Mucosa of stomach (tissue), 1 donor: Measurements from ENCODE around the gene NR5A1.

Experiments used
- H3K27me3 ChIP-seq: one replicate; pipeline ENCODE4 v1.7.0; 2013; ENCODE audit warnings: mild to moderate bottlenecking, low read length; ENCODE audit not compliant: control insufficient read depth, insufficient read depth
- H3K36me3 ChIP-seq: one replicate; pipeline ENCODE4 v1.7.0; 2013; ENCODE audit warnings: low read length; ENCODE audit not compliant: control insufficient read depth, insufficient read depth
- H3K4me1 ChIP-seq: one replicate; pipeline ENCODE4 v1.7.0; 2013; ENCODE audit warnings: mild to moderate bottlenecking, low read length; ENCODE audit not compliant: control insufficient read depth, insufficient read depth
- H3K4me3 ChIP-seq: one replicate; pipeline ENCODE4 v1.7.0; 2013; ENCODE audit warnings: low read length
- H3K9ac ChIP-seq: one replicate; pipeline ENCODE4 v1.7.0; 2013; ENCODE audit warnings: mild to moderate bottlenecking, low read length, moderate library complexity
- H3K9me3 ChIP-seq: one replicate; pipeline ENCODE4 v1.7.0; 2013; ENCODE audit warnings: mild to moderate bottlenecking, low read length, moderate library complexity; ENCODE audit not compliant: control insufficient read depth
- donor health status: Pancreatic carcinoma.

The NR5A1 gene

DNA sequence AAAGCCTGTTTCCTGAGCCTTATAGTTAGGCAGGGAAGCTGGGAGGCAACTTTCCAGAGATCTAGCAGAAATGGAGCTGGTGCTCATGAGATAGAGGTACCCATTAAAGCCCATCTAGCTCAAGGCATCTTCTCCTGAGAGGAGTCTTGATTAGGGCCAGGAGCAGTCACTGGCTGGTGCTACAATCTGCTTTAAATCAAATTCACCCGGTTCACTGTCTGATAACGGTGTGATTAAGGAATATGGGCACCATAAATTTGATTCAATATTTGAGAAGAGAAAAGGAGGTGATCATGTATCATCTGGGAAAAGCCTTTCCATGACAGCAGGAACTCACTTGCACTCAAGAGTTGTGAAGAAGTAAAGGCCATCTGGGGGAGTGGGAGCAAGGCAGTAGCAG lies 23.9 kb upstream of the NR5A1 start:
- Histone ChIP-seq H3K4me3 (no peak overlapping the region), H3K36me3 (no peaks in the 10 kb centered on the region), H3K4me1 (no peaks in the 10 kb centered on the region), H3K9me3 (no peaks in the 10 kb centered on the region), H3K9ac (no peak overlapping the region), H3K27me3 (no peaks in the 10 kb centered on the region)

DNA sequence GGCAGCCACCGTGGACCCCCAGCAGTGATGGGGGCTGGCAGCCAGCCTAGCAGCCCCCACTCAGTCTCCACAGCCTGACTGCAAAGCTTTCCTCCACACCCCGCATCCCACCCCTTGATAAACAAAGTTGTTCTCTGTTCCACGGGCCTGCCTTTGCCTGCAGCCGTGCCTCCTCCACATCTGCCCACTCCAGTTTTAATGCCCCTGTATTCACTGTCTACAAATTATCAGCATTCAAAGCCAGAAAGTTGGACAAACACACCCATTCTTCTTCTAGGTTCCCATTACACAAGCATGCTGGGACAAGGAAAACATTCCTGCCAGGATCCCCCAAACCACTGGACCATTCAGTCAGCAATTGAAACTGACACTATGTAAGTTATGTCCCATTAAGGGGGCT lies 23.0 kb upstream of the NR5A1 start:
- H3K4me3 ChIP-seq: no peak overlapping the region
- H3K27me3 ChIP-seq: no peaks in the 10 kb centered on the region
- H3K9ac ChIP-seq: no peak overlapping the region
- H3K4me1 ChIP-seq: no peaks in the 10 kb centered on the region
- H3K9me3 ChIP-seq: no peaks in the 10 kb centered on the region
- no peaks in the 10 kb centered on the region for H3K36me3 ChIP-seq

DNA sequence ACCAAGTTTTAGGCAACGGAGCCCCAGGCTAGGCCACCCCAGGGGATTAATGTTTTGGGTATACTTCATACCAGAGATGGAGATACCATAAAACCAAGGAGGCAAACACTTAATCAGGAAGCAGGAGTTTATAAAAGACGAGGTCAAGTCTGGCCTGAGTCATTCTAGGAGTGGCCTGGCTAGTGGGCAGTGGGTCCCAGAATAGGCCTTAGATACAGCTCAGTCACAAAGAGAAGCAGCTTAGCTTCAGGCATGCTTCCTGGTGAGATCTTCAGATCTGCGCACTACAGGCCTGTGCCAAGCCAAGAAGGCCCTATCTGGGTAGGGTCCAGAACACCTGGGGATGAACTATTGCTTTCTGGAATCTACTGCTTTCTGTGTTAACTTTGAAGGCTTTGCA lies 20.6 kb upstream of the NR5A1 start:
- H3K36me3 ChIP-seq: no peaks in the 10 kb centered on the region
- no peaks in the 10 kb centered on the region for H3K9me3 ChIP-seq
- no peak overlapping the region for H3K9ac ChIP-seq
- no peaks in the 10 kb centered on the region for H3K27me3 ChIP-seq
- no peaks in the 10 kb centered on the region for H3K4me1 ChIP-seq
- no peak overlapping the region for H3K4me3 ChIP-seq

DNA sequence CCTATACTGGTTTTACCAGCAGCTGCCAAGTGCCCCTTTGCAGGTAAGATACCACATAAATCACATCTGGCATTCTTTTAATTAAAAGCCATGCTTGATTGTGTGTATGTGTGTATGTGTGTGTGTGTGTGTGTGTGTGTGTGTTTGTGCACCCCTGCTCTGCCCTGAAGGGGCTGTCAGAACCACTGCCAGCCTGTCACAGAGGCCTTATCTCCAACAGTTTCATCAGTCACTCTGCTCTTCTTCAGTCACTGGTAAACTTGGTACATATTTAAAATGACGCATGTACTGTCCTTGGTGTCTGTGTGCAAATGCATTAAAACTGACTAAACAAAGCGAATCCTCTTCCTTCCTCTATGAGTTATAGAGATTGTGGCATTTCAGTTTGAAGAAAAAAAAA lies 19.0 kb upstream of the NR5A1 start:
- no peak overlapping the region for H3K9ac ChIP-seq
- H3K27me3 ChIP-seq: no peaks in the 10 kb centered on the region
- no peaks in the 10 kb centered on the region for H3K4me1 ChIP-seq
- no peaks in the 10 kb centered on the region for H3K36me3 ChIP-seq
- H3K9me3 ChIP-seq: no peaks in the 10 kb centered on the region
- H3K4me3 ChIP-seq: no peak overlapping the region

DNA sequence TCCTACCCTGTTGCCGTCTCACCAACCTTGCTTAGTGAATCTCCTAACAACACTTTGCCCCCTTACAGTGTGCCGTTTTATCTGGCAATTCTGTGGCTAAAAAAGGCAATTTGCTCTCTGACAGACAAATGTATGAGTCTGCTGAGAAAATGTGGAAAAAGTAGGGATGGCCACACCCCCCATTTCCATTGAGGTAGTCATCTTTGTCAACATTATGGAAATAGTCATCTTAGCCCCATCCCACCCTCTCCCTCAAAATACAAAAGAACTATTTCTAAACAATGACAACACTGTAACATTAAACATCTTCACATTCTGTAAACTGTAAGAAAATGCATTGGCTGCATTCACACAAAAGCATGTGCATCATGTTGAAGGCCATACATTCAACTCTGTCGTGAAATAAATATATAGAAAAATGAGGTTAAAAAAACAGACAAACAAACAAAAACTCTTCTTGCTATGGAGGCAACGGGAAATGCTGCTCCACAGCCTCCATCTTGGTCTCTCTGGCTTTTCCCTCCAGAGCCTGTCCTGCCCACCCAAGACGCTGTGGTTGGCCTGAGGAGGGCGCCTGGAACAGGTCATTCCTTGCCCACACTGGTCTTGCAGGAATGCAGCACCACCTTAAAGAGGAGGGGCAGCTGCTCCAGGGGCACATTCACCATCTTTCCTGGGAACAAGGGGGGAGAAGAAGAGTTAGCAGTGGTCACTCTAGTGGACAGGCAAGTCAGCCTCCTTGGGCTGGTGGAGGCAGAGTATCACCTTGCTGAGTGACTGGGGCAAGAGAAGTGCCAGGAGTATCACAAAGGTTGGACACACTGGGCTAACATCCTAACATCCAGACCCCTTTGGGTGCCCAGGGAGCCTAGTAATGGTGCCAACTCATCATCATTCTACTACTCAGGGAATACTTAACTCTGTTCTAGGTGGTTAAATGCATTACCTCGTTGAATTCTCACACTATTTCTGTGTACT lies 15.2 kb upstream of the NR5A1 start:
- Histone ChIP-seq H3K36me3 (no peaks in the 10 kb centered on the region), H3K9me3 (no peaks in the 10 kb centered on the region), H3K4me3 (no peak overlapping the region), H3K9ac (no peak overlapping the region), H3K27me3 (no peaks in the 10 kb centered on the region), H3K4me1 (no peaks in the 10 kb centered on the region)

DNA sequence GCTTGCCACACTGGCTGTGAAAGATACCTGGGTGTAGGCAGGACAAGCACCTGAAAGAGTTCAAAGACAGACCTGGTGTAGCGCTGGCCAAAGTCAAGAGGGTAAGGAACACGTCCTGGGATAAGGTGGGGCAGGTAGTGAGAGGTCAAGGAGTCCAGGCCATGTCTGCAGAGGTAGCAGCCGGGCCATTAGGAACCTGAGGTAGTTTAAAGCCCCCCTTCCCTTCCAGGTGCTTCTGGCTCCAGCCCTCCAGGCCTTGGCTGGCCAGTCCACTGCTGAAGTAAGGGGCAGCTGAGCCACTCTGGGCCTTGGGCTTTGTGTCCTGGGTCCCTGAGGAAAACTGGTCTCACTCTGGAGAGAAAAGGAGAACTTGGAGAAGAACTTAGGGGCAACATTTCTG lies 13.9 kb upstream of the NR5A1 start:
- Histone ChIP-seq H3K27me3 (no peaks in the 10 kb centered on the region), H3K4me1 (no peaks in the 10 kb centered on the region), H3K9me3 (no peaks in the 10 kb centered on the region), H3K36me3 (no peaks in the 10 kb centered on the region), H3K4me3 (no peak overlapping the region), H3K9ac (no peak overlapping the region)

DNA sequence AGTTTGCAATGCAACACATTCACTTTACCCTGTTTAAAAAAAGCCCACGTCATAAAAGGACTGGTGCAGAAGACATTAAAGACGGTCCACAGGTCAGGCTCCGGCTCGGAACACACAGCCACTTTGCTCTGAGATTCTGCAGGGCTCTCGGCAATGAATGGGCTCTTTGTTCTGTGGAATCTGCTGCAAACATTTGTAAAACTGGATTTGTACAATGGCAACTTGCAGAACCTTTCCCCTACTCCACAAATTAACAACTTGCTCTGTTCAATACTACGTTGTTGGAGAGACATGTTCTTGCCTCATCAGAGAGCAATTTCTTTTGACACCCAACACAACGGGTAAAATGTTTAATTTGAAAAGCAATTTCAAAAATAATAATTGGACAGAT lies 13.0 kb upstream of the NR5A1 start:
- Histone ChIP-seq H3K27me3 (no peaks in the 10 kb centered on the region), H3K4me1 (no peaks in the 10 kb centered on the region), H3K4me3 (no peak overlapping the region), H3K9me3 (no peaks in the 10 kb centered on the region), H3K9ac (no peak overlapping the region), H3K36me3 (no peaks in the 10 kb centered on the region)

DNA sequence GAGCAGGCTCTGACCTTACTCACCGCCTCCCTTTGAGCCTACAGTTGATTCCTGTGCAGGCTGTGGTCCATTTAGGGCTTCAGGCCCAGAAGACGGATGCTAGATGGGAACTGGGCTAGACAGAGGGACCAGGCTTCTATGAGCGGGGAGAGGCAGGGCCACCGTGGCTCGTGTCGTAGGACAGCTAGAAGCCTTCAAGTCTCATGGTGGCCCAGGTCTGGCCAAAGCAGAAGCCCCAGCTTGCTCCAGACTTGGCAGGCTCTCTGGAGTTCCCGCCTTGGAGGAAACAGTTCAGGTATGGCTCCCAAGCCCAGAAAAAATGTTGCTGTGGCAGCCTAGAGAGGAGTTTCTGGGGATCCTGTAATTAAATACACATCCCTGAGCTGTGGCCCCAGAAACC lies 10.9 kb upstream of the NR5A1 start:
- no peaks in the 10 kb centered on the region for H3K9me3 ChIP-seq
- no peaks in the 10 kb centered on the region for H3K4me1 ChIP-seq
- no peaks in the 10 kb centered on the region for H3K36me3 ChIP-seq
- no peak overlapping the region for H3K4me3 ChIP-seq
- peaks cover 7% of the 10 kb centered on the region for H3K27me3 ChIP-seq
- no peak overlapping the region for H3K9ac ChIP-seq

DNA sequence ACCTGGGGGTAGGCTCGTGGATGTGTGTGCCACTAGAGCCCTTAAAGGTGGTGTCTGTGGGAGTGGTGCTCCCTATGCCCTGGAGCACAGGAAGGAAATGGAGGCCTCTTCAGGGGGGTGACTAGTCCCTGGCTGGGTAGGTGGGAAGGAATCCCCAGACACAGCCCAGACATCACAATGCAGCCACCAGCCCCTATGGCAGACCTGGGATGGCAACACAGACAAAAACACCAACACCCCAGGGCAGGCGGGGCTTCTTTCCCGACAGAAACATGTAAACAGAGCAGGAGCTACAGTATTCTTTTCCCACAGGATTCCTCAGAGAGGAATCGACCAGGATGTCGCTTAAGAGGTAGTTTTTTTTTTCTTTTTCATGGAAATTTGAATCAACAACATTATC lies 10.4 kb upstream of the NR5A1 start:
- Histone ChIP-seq H3K4me3 (no peak overlapping the region), H3K9me3 (no peaks in the 10 kb centered on the region), H3K36me3 (no peaks in the 10 kb centered on the region), H3K9ac (no peak overlapping the region), H3K4me1 (no peaks in the 10 kb centered on the region), H3K27me3 (peaks cover 7% of the 10 kb centered on the region)

DNA sequence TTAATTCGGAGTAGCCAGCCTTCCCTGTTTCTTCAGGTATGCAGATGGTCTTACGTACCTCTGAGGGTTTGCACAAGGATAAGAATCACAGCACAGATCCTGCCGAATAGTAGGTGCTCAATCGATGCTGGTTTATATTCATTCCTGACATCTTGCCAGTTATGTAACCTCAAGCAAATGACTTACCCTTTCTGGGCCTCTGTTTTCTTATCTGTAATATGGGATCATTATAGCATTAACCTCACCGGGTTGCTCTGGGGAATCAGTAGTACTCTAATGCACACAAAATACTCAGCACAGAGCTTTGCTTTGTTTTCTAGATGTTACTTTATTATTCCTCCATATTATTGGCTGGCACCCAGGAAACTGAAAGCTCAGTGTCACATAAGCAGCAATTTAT lies 7.7 kb upstream of the NR5A1 start:
- Histone ChIP-seq H3K9ac (no peak overlapping the region), H3K4me3 (no peak overlapping the region), H3K36me3 (no peaks in the 10 kb centered on the region), H3K27me3 (peaks cover 11% of the 10 kb centered on the region), H3K4me1 (no peaks in the 10 kb centered on the region), H3K9me3 (no peaks in the 10 kb centered on the region)

DNA sequence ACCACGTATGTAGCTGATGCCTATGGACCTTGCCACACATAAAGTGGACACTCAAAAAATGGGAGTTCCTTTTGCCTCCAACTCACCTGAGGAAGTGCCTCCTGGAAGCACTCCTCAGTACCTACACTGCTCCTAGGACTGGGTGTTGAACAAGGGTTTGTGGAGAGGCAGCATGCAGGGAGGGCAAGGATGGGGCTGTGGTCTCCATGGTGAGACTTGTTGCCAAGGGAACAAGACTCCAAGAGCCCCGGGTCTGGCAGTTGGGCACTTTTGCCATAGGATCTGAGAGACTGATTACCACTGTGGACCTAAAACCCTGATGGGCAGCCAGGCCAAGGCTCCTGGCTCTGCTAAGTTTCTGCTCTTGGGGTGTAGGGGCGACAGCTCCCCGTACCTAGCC lies 6.9 kb upstream of the NR5A1 start:
- Histone ChIP-seq H3K36me3 (no peaks in the 10 kb centered on the region), H3K4me3 (no peak overlapping the region), H3K4me1 (no peaks in the 10 kb centered on the region), H3K27me3 (peaks cover 11% of the 10 kb centered on the region), H3K9ac (no peak overlapping the region), H3K9me3 (no peaks in the 10 kb centered on the region)

DNA sequence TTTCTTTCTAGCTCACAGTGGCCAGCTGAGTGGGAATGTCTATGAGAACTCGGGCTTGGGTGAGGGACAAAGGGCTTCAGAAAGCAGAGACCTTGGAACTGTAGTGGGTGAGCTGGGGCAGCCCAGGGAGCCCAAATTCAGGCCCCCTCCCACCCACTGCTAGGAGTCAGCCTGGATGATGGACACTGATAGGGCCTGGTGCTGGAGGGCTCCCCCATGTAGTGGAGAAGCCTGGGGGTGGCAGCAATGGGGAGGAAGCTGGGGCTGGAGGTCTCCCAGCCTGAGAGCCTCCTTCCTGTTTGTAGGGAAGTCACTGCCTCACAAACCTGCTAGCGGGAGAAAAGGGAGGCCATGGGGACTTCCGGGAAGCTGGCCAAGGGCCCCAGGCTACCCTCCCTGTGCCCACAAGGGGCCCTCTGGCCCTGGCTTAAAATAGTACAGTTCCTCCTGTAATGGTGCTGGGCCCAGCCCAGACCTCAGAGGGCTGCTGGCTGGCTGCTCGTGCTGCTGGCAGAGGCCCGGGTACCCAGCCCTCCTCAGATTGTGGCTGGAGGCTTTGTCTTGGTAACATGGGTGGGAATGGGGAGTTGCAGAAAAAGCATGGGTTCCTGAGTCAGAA lies 6.3 kb upstream of the NR5A1 start:
- no peaks in the 10 kb centered on the region for H3K9me3 ChIP-seq
- no peaks in the 10 kb centered on the region for H3K36me3 ChIP-seq
- peaks cover 11% of the 10 kb centered on the region for H3K27me3 ChIP-seq
- H3K9ac ChIP-seq: no peak overlapping the region
- no peak overlapping the region for H3K4me3 ChIP-seq
- no peaks in the 10 kb centered on the region for H3K4me1 ChIP-seq
